ENCODE results near the gene ORAI3.

GRCh38 chr16:30969246-30969842 is 20.5 kb downstream of the ORAI3 start:
- TF ChIP-seq POLR2AphosphoS5 (IDR thresholded peaks at IDR 0.05; ENCODE audit: low read depth, low read length) (no peak), SIN3A (IDR thresholded peaks at IDR 0.05; ENCODE audit: borderline replicate concordance, low read depth, low read length) (no peak)
